ENCODE measurements around the gene CHPF. TPM values are rescaled to one million over a fixed set of nuclear protein-coding genes. Genes with fewer than 3 reads are reported as not detected.

Gene CHPF
- total and polyA plus RNA-seq, 2 donors (not counting 3 experiments of a cell fraction or from before 2014, with no cell fraction given) = 0.24 to 0.32 TPM

- ChIA-PET CTCF (interaction anchor here (0.7 to 6.6 kb wide), 27 partner anchors 8 to 132 kb away, joined by 3 to 151 read pairs (median 5); partner anchors contain the start of genes DES, GMPPA and STK11IP), POLR2A (interaction anchor here (0.5 to 1.0 kb wide), 2 partner anchors 12 to 157 kb away, joined by 3 to 20 read pairs; partner anchors contain the start of gene GMPPA)
- Histone ChIP-seq H2AFZ (ENCODE audit: low read depth, low read length) (no peak overlapping the region), H3K27ac (ENCODE audit: insufficient read depth, low read depth, low read length) (no peak overlapping the region), H3K36me3 (ENCODE audit: control insufficient read depth in 2 of 2, extremely low read depth in 1 of 2, insufficient read depth in 2 of 2, low read length in 2 of 2) (peaks cover 0 to 8% of the 10 kb centered on the region in 2 experiments), H3K4me3 (replicated peaks in 1 of 3; ENCODE audit: insufficient read depth in 1 of 3, low read depth in 1 of 3, low read length in 3 of 3) (no peak overlapping the region), H3K9ac (replicated peaks; ENCODE audit: extremely low read depth, insufficient read depth, low read length) (no peak overlapping the region), H3K4me1 (ENCODE audit: control insufficient read depth, extremely low read depth, insufficient read depth, low read length) (no peaks in the 10 kb centered on the region), H3K27me3 (ENCODE audit: control insufficient read depth in 2 of 2, insufficient read depth in 2 of 2, low read length in 2 of 2) (peaks cover 43 to 48% of the 10 kb centered on the region in 2 experiments), H4K20me1 (replicated peaks; ENCODE audit: control insufficient read depth, extremely low read depth, insufficient read depth, low read length) (no peaks in the 10 kb centered on the region), H3K4me2 (ENCODE audit: insufficient read depth, low read length) (no peak overlapping the region), H3K9me1 (replicated peaks; ENCODE audit: control insufficient read depth, extremely low read depth, insufficient read depth, low read length) (no peaks in the 10 kb centered on the region), H3K9me3 (replicated peaks; ENCODE audit: control insufficient read depth, insufficient read depth, low read length) (no peaks in the 10 kb centered on the region), H3K79me2 (ENCODE audit: control insufficient read depth, insufficient read depth, low read length) (no peaks in the 10 kb centered on the region)
- no peak for TF ChIP-seq EZH2 (IDR thresholded peaks at IDR 0.05; ENCODE audit: borderline replicate concordance, low read depth, low read length, severe bottlenecking)
- intact Hi-C loops (cut with micrococcal nuclease) = no loop called here
- no peak for FAIRE-seq
- BruUV-seq (replicated peaks) = no TSS peak
- DNase-seq (ENCODE audit: low read depth, low spot score) = no peak
- dilution Hi-C loops (cut with MboI; ENCODE audit: extremely low pct_ligation_motif_present, low sequenced_read_pairs) = no loop called here
These were observed 33.0 kb downstream of the CHPF start for GRCh38 chr2:219510512-219511135.

- POLR2A ChIA-PET = interaction anchor here (0.5 to 1.0 kb wide), 2 partner anchors 11 to 156 kb away, joined by 3 to 20 read pairs; partner anchors contain the start of gene GMPPA
- peak; percentile 86 for FAIRE-seq
These were observed 33.7 kb downstream of the CHPF start for GRCh38 chr2:219509780-219510511.

More at GRCh38 chr2:219509780-219510511, 33.7 kb downstream of the CHPF start:
- H3K9ac ChIP-seq (replicated peaks; ENCODE audit: extremely low read depth, insufficient read depth, low read length) = no peak overlapping the region
- H3K4me2 ChIP-seq (ENCODE audit: insufficient read depth, low read length) = no peak overlapping the region
- H3K27me3 ChIP-seq (ENCODE audit: control insufficient read depth in 2 of 2, insufficient read depth in 2 of 2, low read length in 2 of 2) = peaks cover 42 to 43% of the 10 kb centered on the region in 2 experiments
- peak overlapping the region in 1 of 3 experiments; percentile 1 for H3K4me3 ChIP-seq (replicated peaks in 1 of 3; ENCODE audit: insufficient read depth in 1 of 3, low read depth in 1 of 3, low read length in 3 of 3)
- no peak overlapping the region for H3K27ac ChIP-seq (ENCODE audit: insufficient read depth, low read depth, low read length)
- H3K79me2 ChIP-seq (ENCODE audit: control insufficient read depth, insufficient read depth, low read length) = no peaks in the 10 kb centered on the region
- no TSS peak for BruUV-seq (replicated peaks)
- peaks cover 0 to 14% of the 10 kb centered on the region in 2 experiments for H3K36me3 ChIP-seq (ENCODE audit: control insufficient read depth in 2 of 2, extremely low read depth in 1 of 2, insufficient read depth in 2 of 2, low read length in 2 of 2)
- CTCF ChIA-PET = interaction anchor here (0.6 to 5.0 kb wide), 33 partner anchors 9 to 406 kb away, joined by 3 to 151 read pairs (median 5); partner anchors contain the start of genes CHPF, DES, DNPEP and GMPPA
- no peaks in the 10 kb centered on the region for H4K20me1 ChIP-seq (replicated peaks; ENCODE audit: control insufficient read depth, extremely low read depth, insufficient read depth, low read length)
- peak; percentile 60 for DNase-seq (ENCODE audit: low read depth, low spot score)
- TF ChIP-seq POLR2A (IDR thresholded peaks at IDR 0.05; ENCODE audit: low read depth, low read length) = no peak
- TF ChIP-seq CTCF (IDR thresholded peaks at IDR 0.05; ENCODE audit: extremely low read depth in 1 of 2, insufficient read depth in 1 of 2, low read depth in 1 of 2, low read length in 2 of 2) = peak; percentile 68 to 84
- peak; percentile 18 for TF ChIP-seq EZH2 (IDR thresholded peaks at IDR 0.05; ENCODE audit: borderline replicate concordance, low read depth, low read length, severe bottlenecking)
- no peak for TF ChIP-seq GATA2 (IDR thresholded peaks at IDR 0.05; ENCODE audit: insufficient read depth, insufficient read length, low read depth, low read length)
- no peak for TF ChIP-seq POLR2AphosphoS5 (IDR thresholded peaks at IDR 0.05; ENCODE audit: insufficient read depth, low read depth, low read length)
- TF ChIP-seq JUN (IDR thresholded peaks at IDR 0.05; ENCODE audit: borderline replicate concordance, insufficient read depth, insufficient read length, low read depth) = no peak
- dilution Hi-C loops (cut with MboI; ENCODE audit: extremely low pct_ligation_motif_present, low sequenced_read_pairs) (no loop called here), intact Hi-C loops (cut with micrococcal nuclease) (loop anchor here (1.0 to 2.0 kb wide), 3 partner anchors 11 to 15 kb away; partner anchors contain the start of gene GMPPA)
- H2AFZ ChIP-seq (ENCODE audit: low read depth, low read length) = no peak overlapping the region
- H3K9me3 ChIP-seq (replicated peaks; ENCODE audit: control insufficient read depth, insufficient read depth, low read length) = no peaks in the 10 kb centered on the region
- no peaks in the 10 kb centered on the region for H3K9me1 ChIP-seq (replicated peaks; ENCODE audit: control insufficient read depth, extremely low read depth, insufficient read depth, low read length)
- no peaks in the 10 kb centered on the region for H3K4me1 ChIP-seq (ENCODE audit: control insufficient read depth, extremely low read depth, insufficient read depth, low read length)
